SU-DHL-6 (cell line): ENCODE results near the gene EEF2K.

Experiments
- H2AFZ ChIP-seq: fragments of 200-600 bp; sonication (generic); 2 replicates; pipeline ENCODE4 v1.6.1; 2014; ENCODE audit warnings: low read depth, mild to moderate bottlenecking, moderate library complexity, mixed read lengths, antibody characterized with exemption, low read length; ENCODE audit not compliant: severe bottlenecking
- H3F3A ChIP-seq: fragments of 200-600 bp; shearing (Covaris generic); 2 replicates; pipeline ENCODE4 v1.6.0; 2016; ENCODE audit warnings: antibody characterized with exemption, mild to moderate bottlenecking; ENCODE audit not compliant: insufficient read depth
- H3K27ac ChIP-seq: fragments of 200-600 bp; sonication (generic); 2 replicates; pipeline ENCODE4 v1.5.1; 2016; ENCODE audit warnings: low read depth, mild to moderate bottlenecking, low read length, moderate library complexity, mixed read lengths
- H3K27me3 ChIP-seq: fragments of 200-600 bp; sonication (generic), shearing (Covaris generic); 2 replicates; pipeline ENCODE4 v1.6.0; 2014; ENCODE audit warnings: mild to moderate bottlenecking, low read length
- H3K36me3 ChIP-seq: fragments of 200-600 bp; sonication (generic); 2 replicates; pipeline ENCODE4 v1.6.1; 2014; ENCODE audit warnings: mild to moderate bottlenecking, low read length, mixed read lengths
- H3K4me2 ChIP-seq: fragments of 300-600, 200-600 bp; shearing (Covaris generic), sonication (generic); 2 replicates; pipeline ENCODE4 v1.6.0; 2014; ENCODE audit warnings: low read length, low read depth, mild to moderate bottlenecking; ENCODE audit not compliant: poor library complexity, severe bottlenecking
- H3K4me3 ChIP-seq: fragments of 200-600 bp; sonication (generic); 2 replicates; pipeline ENCODE4 v1.5.1; 2014; ENCODE audit warnings: antibody characterized with exemption, low read length, mild to moderate bottlenecking, mixed read lengths; ENCODE audit not compliant: insufficient read depth, poor library complexity, severe bottlenecking
- H3K79me2 ChIP-seq: fragments of 200-600 bp; sonication (generic); 2 replicates; pipeline ENCODE4 v1.6.1; 2014; ENCODE audit warnings: mild to moderate bottlenecking, low read length, moderate library complexity; ENCODE audit not compliant: insufficient read depth
- H3K9ac ChIP-seq: fragments of 200-600 bp; sonication (generic); 2 replicates; pipeline ENCODE4 v1.7.0; 2014; ENCODE audit warnings: mild to moderate bottlenecking, low read length
- H3K9me2 ChIP-seq: fragments of 200-600 bp; sonication (generic); replicated peaks from 2 replicates; pipeline ENCODE4 v1.6.1; 2014; ENCODE audit warnings: low read length; ENCODE audit not compliant: insufficient read depth
- H3K9me3 ChIP-seq: fragments of 200-600 bp; sonication (generic); 2 replicates; pipeline ENCODE4 v1.6.1; 2014; ENCODE audit warnings: low read length, mixed read lengths; ENCODE audit not compliant: insufficient read depth
- H4K20me1 ChIP-seq: fragments of 200-600 bp; sonication (generic); 2 replicates; pipeline ENCODE4 v1.6.1; 2014; ENCODE audit warnings: low read depth, mild to moderate bottlenecking, antibody characterized with exemption, low read length, moderate library complexity, mixed read lengths
- EZH2phosphoT487 ChIP-seq: fragments of 200-600 bp; sonication (generic), shearing (Covaris generic); conservative IDR thresholded peaks from 2 replicates; pipeline ENCODE4 v1.6.1; 2018; ENCODE audit warnings: mild to moderate bottlenecking, antibody characterized with exemption, low read length, moderate library complexity, mixed read lengths
- TF ChIP-seq, protein P1 (sequence below): fragments of 200-600 bp; sonication (generic); IDR thresholded peaks from one replicate; pipeline ENCODE4 v1.5.1; 2017; ENCODE audit warnings: antibody characterized with exemption, mild to moderate bottlenecking, low read length, moderate library complexity; ENCODE audit not compliant: insufficient read depth, poor library complexity, severe bottlenecking

The EEF2K gene

DNA sequence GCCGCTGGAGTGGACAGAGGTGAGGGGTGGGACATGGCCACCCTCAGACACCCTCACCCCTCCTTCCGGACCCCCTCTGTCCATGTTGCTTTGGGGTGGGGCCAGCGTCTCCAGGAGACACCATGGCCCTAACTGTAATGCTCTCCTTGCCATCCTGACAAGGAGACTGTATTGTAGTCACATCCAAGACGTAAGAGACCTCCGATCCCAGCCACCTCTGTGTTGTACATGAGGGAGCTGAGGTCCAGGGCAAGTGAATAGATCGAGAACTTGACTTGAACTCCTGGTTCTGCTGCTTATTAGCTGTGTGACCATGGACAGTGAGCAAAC, 121.3 kb downstream of the EEF2K start:
- H3K79me2 ChIP-seq = no peaks in the 10 kb centered on the region
- H3K4me2 ChIP-seq = no peak overlapping the region
- no peaks in the 10 kb centered on the region for H3K9me2 ChIP-seq
- TF ChIP-seq, protein P1, sequence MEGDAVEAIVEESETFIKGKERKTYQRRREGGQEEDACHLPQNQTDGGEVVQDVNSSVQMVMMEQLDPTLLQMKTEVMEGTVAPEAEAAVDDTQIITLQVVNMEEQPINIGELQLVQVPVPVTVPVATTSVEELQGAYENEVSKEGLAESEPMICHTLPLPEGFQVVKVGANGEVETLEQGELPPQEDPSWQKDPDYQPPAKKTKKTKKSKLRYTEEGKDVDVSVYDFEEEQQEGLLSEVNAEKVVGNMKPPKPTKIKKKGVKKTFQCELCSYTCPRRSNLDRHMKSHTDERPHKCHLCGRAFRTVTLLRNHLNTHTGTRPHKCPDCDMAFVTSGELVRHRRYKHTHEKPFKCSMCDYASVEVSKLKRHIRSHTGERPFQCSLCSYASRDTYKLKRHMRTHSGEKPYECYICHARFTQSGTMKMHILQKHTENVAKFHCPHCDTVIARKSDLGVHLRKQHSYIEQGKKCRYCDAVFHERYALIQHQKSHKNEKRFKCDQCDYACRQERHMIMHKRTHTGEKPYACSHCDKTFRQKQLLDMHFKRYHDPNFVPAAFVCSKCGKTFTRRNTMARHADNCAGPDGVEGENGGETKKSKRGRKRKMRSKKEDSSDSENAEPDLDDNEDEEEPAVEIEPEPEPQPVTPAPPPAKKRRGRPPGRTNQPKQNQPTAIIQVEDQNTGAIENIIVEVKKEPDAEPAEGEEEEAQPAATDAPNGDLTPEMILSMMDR = no peak
- no peak for TF ChIP-seq EZH2phosphoT487
- no peak overlapping the region for H3K4me3 ChIP-seq
- no peaks in the 10 kb centered on the region for H3K9me3 ChIP-seq
- no peak overlapping the region for H3K27ac ChIP-seq
- H3K36me3 ChIP-seq = no peaks in the 10 kb centered on the region
- no peaks in the 10 kb centered on the region for H3F3A ChIP-seq
- H4K20me1 ChIP-seq = no peaks in the 10 kb centered on the region
- H3K27me3 ChIP-seq = no peaks in the 10 kb centered on the region
- no peak overlapping the region for H3K9ac ChIP-seq
- H2AFZ ChIP-seq = no peak overlapping the region

- no peaks in the 10 kb centered on the region for H3F3A ChIP-seq
- no peaks in the 10 kb centered on the region for H3K79me2 ChIP-seq
- H3K27ac ChIP-seq = no peak overlapping the region
- H4K20me1 ChIP-seq = no peaks in the 10 kb centered on the region
- no peaks in the 10 kb centered on the region for H3K9me3 ChIP-seq
- H3K9me2 ChIP-seq = no peaks in the 10 kb centered on the region
- no peak overlapping the region for H3K9ac ChIP-seq
- TF ChIP-seq EZH2phosphoT487 = no peak
- TF ChIP-seq, protein P1 = no peak
- H3K36me3 ChIP-seq = no peaks in the 10 kb centered on the region
- H3K4me2 ChIP-seq = no peak overlapping the region
- H3K4me3 ChIP-seq = no peak overlapping the region
- no peaks in the 10 kb centered on the region for H3K27me3 ChIP-seq
- no peak overlapping the region for H2AFZ ChIP-seq
Measured at GRCh38 chr16:22328081-22328725, 122.1 kb downstream of the EEF2K start.

DNA sequence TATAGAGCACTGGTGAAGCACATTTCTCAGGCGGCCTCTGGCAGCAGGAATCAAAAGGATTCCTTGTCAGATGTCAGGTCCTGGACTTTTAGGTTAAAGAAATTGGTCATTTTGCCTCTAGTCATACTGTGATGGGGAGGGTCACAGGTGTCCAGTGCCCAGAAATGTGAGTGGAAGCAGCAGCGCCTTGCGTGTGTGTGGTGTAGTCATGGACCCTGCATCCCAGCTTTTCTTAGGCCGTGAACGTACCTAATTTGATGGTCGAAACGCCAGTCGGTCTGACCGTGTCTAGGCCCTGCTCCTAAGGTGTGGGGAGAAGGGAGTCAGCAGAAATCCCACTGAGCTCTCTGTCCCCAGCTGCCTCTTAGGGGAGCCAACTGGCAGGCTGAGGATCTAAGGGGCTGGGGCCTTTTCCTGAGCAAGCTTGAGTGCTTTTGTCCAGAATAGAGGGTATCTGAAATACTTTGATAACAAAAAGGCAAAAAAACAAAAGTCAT, 123.2 kb downstream of the EEF2K start:
- Histone ChIP-seq H3K4me3 (no peak overlapping the region), H3K9me2 (no peaks in the 10 kb centered on the region), H3K27ac (no peak overlapping the region), H3K27me3 (no peaks in the 10 kb centered on the region), H3K36me3 (peaks cover 3% of the 10 kb centered on the region; the same call in 1 of the 2 replicates), H3K79me2 (no peaks in the 10 kb centered on the region), H3K9ac (no peak overlapping the region), H3F3A (no peaks in the 10 kb centered on the region), H4K20me1 (no peaks in the 10 kb centered on the region), H3K9me3 (no peaks in the 10 kb centered on the region), H3K4me2 (no peak overlapping the region), H2AFZ (no peak overlapping the region)
- no peak for TF ChIP-seq EZH2phosphoT487
- TF ChIP-seq, protein P1 = no peak
